ENCODE data around the gene TCF15.

The TCF15 gene

DNA sequence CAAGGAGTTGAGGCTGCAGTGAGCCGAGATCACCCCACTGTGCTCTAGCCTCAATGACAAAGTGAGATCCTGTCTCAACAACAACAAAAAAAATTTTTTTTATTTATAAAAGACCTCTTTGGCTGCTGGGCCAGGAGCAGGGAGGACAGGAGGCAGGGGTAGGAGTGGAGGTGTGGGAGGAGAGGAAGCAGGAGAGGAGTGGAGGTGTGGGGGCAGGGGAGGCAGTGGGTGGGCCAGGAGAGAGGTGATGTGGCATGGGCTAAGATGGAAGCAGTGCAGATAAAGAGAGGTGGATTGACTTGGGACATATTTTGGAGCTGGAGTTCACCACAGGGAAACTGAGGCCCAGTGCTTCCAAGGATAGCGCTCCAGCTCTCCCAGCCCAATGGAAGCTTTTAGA lies 53.1 kb downstream of the TCF15 start:
- no peak for DNase-seq

DNA sequence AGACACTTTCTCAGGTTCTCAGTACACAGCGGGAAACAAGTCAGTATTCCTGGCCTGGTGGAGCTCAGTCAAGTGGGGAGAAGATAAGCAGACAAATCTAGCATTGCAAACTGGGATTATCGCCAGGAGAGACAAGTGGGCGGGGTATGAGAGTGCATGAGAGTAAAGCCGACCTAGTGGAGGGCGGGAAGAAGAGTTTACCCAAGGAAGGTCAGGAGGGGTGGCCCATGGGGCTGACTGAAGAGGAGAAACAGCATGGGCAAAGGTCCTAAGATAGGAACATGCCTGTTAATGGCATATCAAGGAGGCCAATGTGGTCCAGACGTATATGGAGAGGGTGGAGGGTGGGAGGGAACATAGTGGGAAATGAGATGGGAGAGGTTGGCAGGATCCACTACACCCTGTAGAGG lies 54.1 kb downstream of the TCF15 start:
- no peak for DNase-seq

Data from amygdala (tissue), 56 donors.